HepG2 (cell line): ENCODE data around the gene ATG3. TPM values are rescaled to one million over a fixed set of nuclear protein-coding genes. Genes with fewer than 3 reads are reported as not detected.

Experiments used
- ATAC-seq: fragments of 200-7000 bp; cut with Tn5 transposase; 3 replicates; pipeline ENCODE4 v1.9.1; 2020; ENCODE audit warnings: mild to moderate bottlenecking, moderate library complexity
- BruUV-seq: library from RNA; stranded (reverse); fragments of 400-500 nt; replicated peaks from 2 replicates; lab custom pipeline; 2021; lab: Mats Ljungman, UMichigan
- CTCF ChIA-PET: fragments of 300-600 bp; formaldehyde crosslinking; extraction: SDS; loops from one replicate; lab custom pipeline; 2021; ENCODE audit warnings: low total read pairs, inconsistent platforms, low intra/inter-chr PET ratio; lab: Yijun Ruan, JAX
- POLR2A ChIA-PET: fragments of 350-600 bp; sonication (Branson Sonifier 250); formaldehyde crosslinking; loops from one replicate; lab custom pipeline; 2020; ENCODE audit warnings: antibody characterized with exemption, inconsistent platforms; lab: Yijun Ruan, JAX
- DNase-seq: peaks from one replicate; pipeline ENCODE4 v3.0.0-alpha.2; 2015; ENCODE audit warnings: low spot score
- FAIRE-seq: peaks from 3 replicates; lab custom pipeline; 2011; peaks lifted over from hg19 to GRCh38; lab: Jason Lieb, UNC
- H2AFZ ChIP-seq: one replicate; pipeline ENCODE4 v1.6.1; 2011; ENCODE audit warnings: low read length, inconsistent platforms
- H3K27ac ChIP-seq: fragments of 300-600 bp; 3 replicates; pipeline ENCODE4 v1.8.0; 2011; ENCODE audit warnings: mixed run types, mild to moderate bottlenecking, mixed read lengths, low read length, inconsistent platforms; ENCODE audit not compliant: insufficient read depth; ENCODE audit errors: extremely low read length
- H3K27me3 ChIP-seq, 2 experiments: fragments of 200-600 bp in 1 of 2; 2 replicates in 1 of 2; 3 replicates in 1 of 2; pipeline versions ENCODE4 v1.6.0 to v1.8.0; 2011; ENCODE audit warnings: low read length in 2 of 2, mild to moderate bottlenecking in 2 of 2, moderate library complexity in 2 of 2, inconsistent platforms in 1 of 2; ENCODE audit not compliant: insufficient read depth in 2 of 2, control insufficient read depth in 1 of 2
- H3K36me3 ChIP-seq, 2 experiments: fragments of 200-600 bp in 1 of 2; replicated peaks in 1 of 2; 2 replicates in 1 of 2; 3 replicates in 1 of 2; pipeline versions ENCODE4 v1.5.1 to v1.8.0; 2011; ENCODE audit warnings: low read length in 2 of 2, inconsistent platforms in 1 of 2; ENCODE audit not compliant: insufficient read depth in 2 of 2, control insufficient read depth in 1 of 2
- H3K4me1 ChIP-seq: 2 replicates; pipeline ENCODE4 v1.5.1; 2012; ENCODE audit warnings: low read length, inconsistent platforms; ENCODE audit not compliant: insufficient read depth
- H3K4me2 ChIP-seq: 2 replicates; pipeline ENCODE4 v1.6.0; 2011; ENCODE audit warnings: low read depth, low read length, inconsistent platforms
- H3K4me3 ChIP-seq, 3 experiments: fragments of 200-600 bp in 1 of 3; sonication (generic), shearing (Covaris generic) in 1 of 3; replicated peaks in 1 of 3; 2 replicates each; pipeline ENCODE4 v1.5.1; 2011 to 2016; ENCODE audit warnings: low read length in 3 of 3, inconsistent platforms in 2 of 3, low read depth in 2 of 3, mild to moderate bottlenecking in 2 of 3, control low read depth in 1 of 3, mixed read lengths in 1 of 3; ENCODE audit not compliant: insufficient read depth in 1 of 3
- H3K79me2 ChIP-seq: one replicate; pipeline ENCODE4 v1.6.1; 2011; ENCODE audit warnings: low read length, inconsistent platforms; ENCODE audit not compliant: insufficient read depth
- H3K9ac ChIP-seq: 2 replicates; pipeline ENCODE4 v1.6.0; 2011; ENCODE audit warnings: mild to moderate bottlenecking, low read depth, low read length, inconsistent platforms; ENCODE audit not compliant: insufficient read depth
- H3K9me3 ChIP-seq: 2 replicates; pipeline ENCODE4 v1.5.1; 2012; ENCODE audit warnings: mild to moderate bottlenecking, low read length
- H4K20me1 ChIP-seq: 2 replicates; pipeline ENCODE4 v1.6.0; 2011; ENCODE audit warnings: inconsistent platforms, mild to moderate bottlenecking, low read length, moderate library complexity; ENCODE audit not compliant: insufficient read depth
- SCMH1 ChIP-seq: sonication (generic); formaldehyde crosslinking; IDR thresholded peaks from 2 replicates; pipeline ENCODE4 v1.9.0; 2021; ENCODE audit warnings: missing genetic modification reagents, mild to moderate bottlenecking, borderline replicate concordance
- SMC3 ChIP-seq: IDR thresholded peaks from 2 replicates; pipeline ENCODE4 v1.6.1; 2011; ENCODE audit warnings: low read length, improper control_type of control experiment
- SRSF4 ChIP-seq: fragments of 200-400 bp; formaldehyde crosslinking; IDR thresholded peaks from one replicate; pipeline ENCODE4 v1.6.1; 2018; ENCODE audit warnings: mild to moderate bottlenecking, low read depth, low read length, moderate library complexity; ENCODE audit not compliant: poor library complexity, severe bottlenecking
- ZMYM3 ChIP-seq: sonication (generic); formaldehyde crosslinking; IDR thresholded peaks from 2 replicates; pipeline ENCODE4 v1.5.1; 2020; ENCODE audit warnings: mild to moderate bottlenecking, missing genetic modification reagents
- ZNF431 ChIP-seq: sonication (generic); formaldehyde crosslinking; IDR thresholded peaks from 2 replicates; pipeline ENCODE4 v1.9.0; 2022; ENCODE audit warnings: missing genetic modification reagents, low read depth, mild to moderate bottlenecking, borderline replicate concordance
- ZNF782 ChIP-seq: sonication (generic); formaldehyde crosslinking; IDR thresholded peaks from 2 replicates; pipeline ENCODE4 v1.4.0; 2020; ENCODE audit warnings: missing genetic modification reagents, mild to moderate bottlenecking, borderline replicate concordance
- WGBS: methylation state at CpG from one replicate; pipeline ENCODE4 v1.1.6; 2017; ENCODE audit warnings: low lambda C conversion rate; 5-methylcytosine and 5-hydroxymethylcytosine counted together
- in situ Hi-C: cut with HindIII; loops from 2 replicates; pipeline ENCODE4 v1.10.0; 2017; ENCODE audit warnings: low pct_unique_long_range_greater_than_20kb; ENCODE audit not compliant: extremely low pct_ligation_motif_present
- intact Hi-C: fragments of 100-400 bp; cut with micrococcal nuclease; formaldehyde crosslinking; loops from one replicate; pipeline ENCODE4 v1.10.0; 2022; ENCODE audit not compliant: unreplicated experiment
- polyA plus RNA-seq, 8 experiments: library from polyadenylated mRNA; depleted of rRNA in 3 of 8; stranded (reverse) in 7 of 8; unstranded in 1 of 8; fragments of >200 nt; fragmentation: Illumina TruSeq in 4 of 8; extraction: Trizol in 4 of 8; gene quantifications; 2 replicates each; pipeline versions ENCODE4 v1.2.1 to v1.2.3, GENCODE V29; 2011 to 2016; ENCODE audit warnings: low read depth in 4 of 8, missing spikeins in 1 of 8, mixed read lengths in 1 of 8; ENCODE audit not compliant: insufficient read depth in 1 of 8
- total RNA-seq, 5 experiments: library from RNA; depleted of rRNA; stranded (reverse); fragments of >200 nt; fragmentation: Illumina TruSeq; extraction: Trizol; gene quantifications; 2 replicates each; pipeline ENCODE4 v1.2.3, GENCODE V29; 2016; ENCODE audit warnings: low read depth in 1 of 5
- TF ChIP-seq, protein P1 (sequence below): IDR thresholded peaks from 2 replicates; pipeline ENCODE4 v1.6.1; 2016; ENCODE audit warnings: missing compliant biosample characterization, missing genetic modification reagents, borderline replicate concordance

Gene ATG3
- total and polyA plus RNA-seq, 2 of the 13 experiments (the other 11 are each of a cell fraction or from before 2014, with no cell fraction given): 19.6 to 34.8 TPM

DNA sequence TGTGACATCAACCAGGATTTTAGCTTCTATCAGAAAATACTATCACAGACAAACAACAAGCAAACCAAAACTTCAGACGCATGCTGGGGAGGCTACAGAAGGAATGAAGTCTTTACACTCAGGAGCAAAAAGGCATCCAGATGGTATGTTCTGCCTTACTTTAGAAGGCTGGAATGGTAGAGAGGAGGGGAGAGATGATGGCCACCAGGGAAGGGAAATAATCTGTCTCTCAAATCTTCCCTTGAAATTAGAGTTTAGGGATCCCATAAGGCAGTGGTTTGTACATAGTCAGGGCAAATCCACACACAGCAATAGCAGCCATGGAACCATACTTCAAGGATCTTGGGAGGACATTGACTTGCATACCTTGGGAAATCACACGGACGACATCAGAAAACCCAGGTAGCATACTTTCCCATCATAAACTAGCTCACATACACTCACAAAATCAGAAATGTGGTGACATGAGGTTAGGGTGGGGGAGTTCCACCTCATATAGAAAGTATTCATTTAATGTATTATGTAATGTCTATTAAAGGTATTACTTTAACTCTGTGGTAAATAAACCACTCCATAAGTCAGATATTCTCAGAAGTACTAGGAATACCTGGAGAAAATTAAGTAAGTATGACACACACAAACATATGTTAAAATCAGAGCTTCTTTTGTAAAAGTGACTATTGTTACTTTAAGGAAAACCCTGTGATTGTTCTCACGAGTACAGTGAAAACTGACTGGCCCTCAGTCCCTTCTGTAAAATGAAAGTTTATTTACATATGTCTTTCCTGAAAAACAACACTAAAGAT, 71.9 kb downstream of the ATG3 start:
- Histone ChIP-seq H3K9ac (no peak overlapping the region), H2AFZ (no peak overlapping the region), H3K36me3 (no peaks in the 10 kb centered on the region), H3K4me1 (no peaks in the 10 kb centered on the region), H3K27me3 (no peaks in the 10 kb centered on the region), H3K79me2 (no peaks in the 10 kb centered on the region), H4K20me1 (no peaks in the 10 kb centered on the region), H3K4me2 (no peak overlapping the region), H3K4me3 (no peak overlapping the region), H3K9me3 (no peaks in the 10 kb centered on the region), H3K27ac (no peak overlapping the region)
- ChIA-PET CTCF (no interaction called here), POLR2A (no interaction called here)
- ATAC-seq: no peak
- intact Hi-C loops (no loop called here), in situ Hi-C loops (no loop called here)
- no TSS peak for BruUV-seq
- no peak for DNase-seq
- TF ChIP-seq, protein P1, sequence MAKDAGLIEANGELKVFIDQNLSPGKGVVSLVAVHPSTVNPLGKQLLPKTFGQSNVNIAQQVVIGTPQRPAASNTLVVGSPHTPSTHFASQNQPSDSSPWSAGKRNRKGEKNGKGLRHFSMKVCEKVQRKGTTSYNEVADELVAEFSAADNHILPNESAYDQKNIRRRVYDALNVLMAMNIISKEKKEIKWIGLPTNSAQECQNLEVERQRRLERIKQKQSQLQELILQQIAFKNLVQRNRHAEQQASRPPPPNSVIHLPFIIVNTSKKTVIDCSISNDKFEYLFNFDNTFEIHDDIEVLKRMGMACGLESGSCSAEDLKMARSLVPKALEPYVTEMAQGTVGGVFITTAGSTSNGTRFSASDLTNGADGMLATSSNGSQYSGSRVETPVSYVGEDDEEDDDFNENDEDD (CRISPR knock-in tag): no peak
- TF ChIP-seq ZNF431 (CRISPR knock-in tag) (no peak), SCMH1 (CRISPR knock-in tag) (no peak), ZNF782 (CRISPR knock-in tag) (no peak), SMC3 (no peak), ZMYM3 (CRISPR knock-in tag) (no peak), SRSF4 (no peak)
- 38% methylated on average over 4 of the region's 4 CpGs for WGBS
- no peak for FAIRE-seq
